ENCODE data around the gene RAB5B. TPM values are rescaled to one million over a fixed set of nuclear protein-coding genes. Genes with fewer than 3 reads are reported as not detected.

Gene RAB5B
- total RNA-seq, 1 experiment from 2014 or later: 44.5 TPM

- POLR2A ChIA-PET: interaction anchor here (1.1 kb wide), 1 partner anchor 12 kb away, joined by 3 read pairs; no protein-coding TSS in a partner anchor
- H3K9ac ChIP-seq (ENCODE audit: low read length): no peak overlapping the region
- no peak for TF ChIP-seq TCF7L2 (IDR thresholded peaks at IDR 0.05; ENCODE audit: borderline replicate concordance, extremely low read depth, insufficient read depth, insufficient read length)
- TF ChIP-seq, protein P1, sequence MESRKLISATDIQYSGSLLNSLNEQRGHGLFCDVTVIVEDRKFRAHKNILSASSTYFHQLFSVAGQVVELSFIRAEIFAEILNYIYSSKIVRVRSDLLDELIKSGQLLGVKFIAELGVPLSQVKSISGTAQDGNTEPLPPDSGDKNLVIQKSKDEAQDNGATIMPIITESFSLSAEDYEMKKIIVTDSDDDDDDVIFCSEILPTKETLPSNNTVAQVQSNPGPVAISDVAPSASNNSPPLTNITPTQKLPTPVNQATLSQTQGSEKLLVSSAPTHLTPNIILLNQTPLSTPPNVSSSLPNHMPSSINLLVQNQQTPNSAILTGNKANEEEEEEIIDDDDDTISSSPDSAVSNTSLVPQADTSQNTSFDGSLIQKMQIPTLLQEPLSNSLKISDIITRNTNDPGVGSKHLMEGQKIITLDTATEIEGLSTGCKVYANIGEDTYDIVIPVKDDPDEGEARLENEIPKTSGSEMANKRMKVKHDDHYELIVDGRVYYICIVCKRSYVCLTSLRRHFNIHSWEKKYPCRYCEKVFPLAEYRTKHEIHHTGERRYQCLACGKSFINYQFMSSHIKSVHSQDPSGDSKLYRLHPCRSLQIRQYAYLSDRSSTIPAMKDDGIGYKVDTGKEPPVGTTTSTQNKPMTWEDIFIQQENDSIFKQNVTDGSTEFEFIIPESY (IDR thresholded peaks at IDR 0.05; ENCODE audit: extremely low read depth, insufficient replicate concordance, low read length): no peak
- no peak for TF ChIP-seq YY1 (IDR thresholded peaks at IDR 0.05; ENCODE audit: extremely low read depth, insufficient replicate concordance, low read depth, low read length)
- no peak for TF ChIP-seq ZFX (IDR thresholded peaks at IDR 0.05)
- TF ChIP-seq SRF (IDR thresholded peaks at IDR 0.05; ENCODE audit: low read depth): no peak
- no peak for TF ChIP-seq JUND (IDR thresholded peaks at IDR 0.05)
- TF ChIP-seq SIN3A (IDR thresholded peaks at IDR 0.05; ENCODE audit: low read depth): no peak
- TF ChIP-seq CBX3 (IDR thresholded peaks at IDR 0.05; ENCODE audit: low read depth): no peak
- no peaks in the 10 kb centered on the region for H3K79me2 ChIP-seq (ENCODE audit: insufficient read depth, low read length)
- no peak overlapping the region for H2AFZ ChIP-seq (ENCODE audit: low read depth, low read length, poor library complexity, severe bottlenecking)
- no peaks in the 10 kb centered on the region for H3K27me3 ChIP-seq (ENCODE audit: insufficient read depth, low read length)
- peaks cover 13 to 27% of the 10 kb centered on the region in 2 experiments; a peak in 2 of 4 replicates for H3K36me3 ChIP-seq (ENCODE audit: control insufficient read depth in 1 of 2, insufficient read depth in 2 of 2, low read length in 2 of 2)
- peaks cover 8 to 15% of the 10 kb centered on the region in 2 experiments; a peak in 3 of 4 replicates for H3K4me1 ChIP-seq (ENCODE audit: control insufficient read depth in 1 of 2, insufficient read depth in 2 of 2, low read length in 2 of 2)
- H3K27ac ChIP-seq (ENCODE audit: low read depth, low read length): no peak overlapping the region
- DNase-seq (ENCODE audit: low read depth, low spot score) (no peak), ATAC-seq (no peak)
- CTCF ChIA-PET: interaction anchor here (0.7 to 3.5 kb wide), 17 partner anchors 11 to 258 kb away, joined by 3 to 48 read pairs (median 5); partner anchors contain the start of genes DNAJC14, ERBB3 and RAB5B
- BruUV-seq (replicated peaks): no TSS peak
- H3K4me3 ChIP-seq (replicated peaks in 1 of 2; ENCODE audit: low read depth in 1 of 2, low read length in 2 of 2): no peak overlapping the region
- no peaks in the 10 kb centered on the region for H3K9me2 ChIP-seq (ENCODE audit: insufficient read depth)
- H3K9me3 ChIP-seq (ENCODE audit: control insufficient read depth in 1 of 2, insufficient read depth in 1 of 2, low read depth in 1 of 2, low read length in 2 of 2): no peaks in the 10 kb centered on the region
- intact Hi-C loops (cut with micrococcal nuclease): loop anchor here (5.0 kb wide), 1 partner anchor 122 kb away; the partner anchor contains the start of genes RPL41 and ZC3H10
- no peak overlapping the region for H3K4me2 ChIP-seq (ENCODE audit: low read length)
- RAD21 ChIA-PET (ENCODE audit: low non-redundant PET in 1 of 2, low total read pairs in 2 of 2, uncharacterized antibody in 2 of 2, unreplicated experiment in 2 of 2): interaction anchor here (1.3 to 2.0 kb wide), 2 partner anchors 21 to 34 kb away, joined by 4 to 6 read pairs; partner anchors contain the start of gene RAB5B (in 1 of the 2)
- H4K20me1 ChIP-seq (ENCODE audit: insufficient read depth): no peaks in the 10 kb centered on the region
These were observed 21.5 kb downstream of the RAB5B start for GRCh38 chr12:55995366-55995765.
